MG63 (cell line): Measurements from ENCODE around the gene RFX3. TPM values are rescaled to one million over a fixed set of nuclear protein-coding genes. Genes with fewer than 3 reads are reported as not detected.

Experiments used
- DNase-seq: peaks from one replicate; pipeline ENCODE4 v3.0.0-alpha.2; 2020
- H3K27me3 ChIP-seq: fragments of 250-450 bp; sonication (Bioruptor Pico); 2 replicates; pipeline ENCODE4 v1.5.1; 2020; ENCODE audit warnings: mild to moderate bottlenecking, moderate library complexity
- H3K36me3 ChIP-seq: fragments of 250-450 bp; sonication (Bioruptor Pico); 2 replicates; pipeline ENCODE4 v1.5.1; 2020; ENCODE audit warnings: mild to moderate bottlenecking, moderate library complexity
- H3K4me3 ChIP-seq: fragments of 250-450 bp; sonication (Bioruptor Pico); 2 replicates; pipeline ENCODE4 v1.5.1; 2020; ENCODE audit warnings: mild to moderate bottlenecking, moderate library complexity
- H3K9me3 ChIP-seq: fragments of 250-450 bp; sonication (Bioruptor Pico); 2 replicates; pipeline ENCODE4 v1.5.1; 2020; ENCODE audit warnings: mild to moderate bottlenecking, moderate library complexity
- total RNA-seq: library from RNA; depleted of rRNA; stranded (reverse); fragments of >200 nt; shearing (Covaris generic); gene quantifications from 2 replicates; pipeline ENCODE4 v1.2.3, GENCODE V29; 2014; ENCODE audit warnings: low replicate concordance

The RFX3 gene
- total RNA-seq, 1 experiment from 2014 or later = 0.72 TPM

DNA sequence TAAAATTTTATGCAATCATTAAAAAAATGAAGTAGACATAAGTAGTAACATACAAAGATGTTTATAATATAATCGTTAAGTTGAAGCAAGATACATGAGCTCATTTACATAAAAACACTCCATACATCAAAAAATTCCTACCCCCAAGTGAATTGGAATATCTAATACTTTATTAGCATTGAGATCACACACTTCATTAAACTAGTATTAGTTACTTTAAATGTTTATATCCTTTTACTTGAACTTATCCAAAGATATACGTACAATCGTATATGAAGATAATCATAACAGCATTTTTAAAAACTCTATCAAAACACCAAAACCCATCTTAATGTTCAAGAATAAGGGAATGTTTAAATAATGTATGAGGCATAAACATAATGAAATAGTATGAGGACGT lies 275.1 kb downstream of the RFX3 start:
- no peak overlapping the region for H3K4me3 ChIP-seq
- DNase-seq = no peak
- no peaks in the 10 kb centered on the region for H3K9me3 ChIP-seq
- no peaks in the 10 kb centered on the region for H3K27me3 ChIP-seq
- no peaks in the 10 kb centered on the region for H3K36me3 ChIP-seq

DNA sequence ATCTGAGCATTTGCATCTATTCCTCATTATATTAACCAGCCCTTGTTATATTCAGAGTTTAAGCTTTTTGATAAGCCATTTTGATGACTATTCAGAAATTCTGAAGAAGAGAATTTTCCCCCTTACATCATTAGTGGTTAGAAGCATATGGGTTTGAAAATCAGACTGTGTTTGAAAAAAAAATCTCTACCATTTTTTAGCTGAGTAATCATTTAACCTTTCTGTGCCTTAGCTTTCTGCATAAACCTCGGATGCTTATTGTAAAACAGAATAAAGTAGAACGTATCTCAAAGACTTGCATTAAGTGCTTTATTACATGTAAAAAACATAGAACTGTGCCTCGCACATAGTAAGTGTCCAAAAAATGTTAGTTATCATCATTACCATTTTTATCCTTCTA lies 278.6 kb downstream of the RFX3 start:
- Histone ChIP-seq H3K4me3 (no peak overlapping the region), H3K36me3 (no peaks in the 10 kb centered on the region), H3K9me3 (no peaks in the 10 kb centered on the region), H3K27me3 (no peaks in the 10 kb centered on the region)
- DNase-seq = no peak

DNA sequence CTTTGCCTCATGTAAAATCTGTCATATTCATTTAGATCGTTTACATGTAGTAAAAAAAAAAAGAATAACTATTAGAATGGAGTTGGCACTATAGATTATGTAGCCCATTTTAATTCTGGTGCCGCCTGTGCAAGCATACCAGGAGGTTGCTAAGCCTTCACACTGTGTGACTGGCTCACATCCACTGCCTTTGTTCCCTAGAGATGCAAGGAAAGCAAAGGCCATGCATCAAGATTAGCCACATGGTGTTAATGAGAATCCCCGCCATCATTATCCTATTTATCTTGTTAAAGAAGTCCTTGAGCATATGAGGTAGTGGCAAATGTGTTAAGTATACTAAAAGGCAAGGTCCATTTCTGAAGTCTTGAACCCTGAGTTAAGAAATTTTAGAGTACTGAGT lies 279.6 kb downstream of the RFX3 start:
- Histone ChIP-seq H3K9me3 (no peaks in the 10 kb centered on the region), H3K4me3 (no peak overlapping the region), H3K27me3 (no peaks in the 10 kb centered on the region), H3K36me3 (no peaks in the 10 kb centered on the region)
- no peak for DNase-seq

DNA sequence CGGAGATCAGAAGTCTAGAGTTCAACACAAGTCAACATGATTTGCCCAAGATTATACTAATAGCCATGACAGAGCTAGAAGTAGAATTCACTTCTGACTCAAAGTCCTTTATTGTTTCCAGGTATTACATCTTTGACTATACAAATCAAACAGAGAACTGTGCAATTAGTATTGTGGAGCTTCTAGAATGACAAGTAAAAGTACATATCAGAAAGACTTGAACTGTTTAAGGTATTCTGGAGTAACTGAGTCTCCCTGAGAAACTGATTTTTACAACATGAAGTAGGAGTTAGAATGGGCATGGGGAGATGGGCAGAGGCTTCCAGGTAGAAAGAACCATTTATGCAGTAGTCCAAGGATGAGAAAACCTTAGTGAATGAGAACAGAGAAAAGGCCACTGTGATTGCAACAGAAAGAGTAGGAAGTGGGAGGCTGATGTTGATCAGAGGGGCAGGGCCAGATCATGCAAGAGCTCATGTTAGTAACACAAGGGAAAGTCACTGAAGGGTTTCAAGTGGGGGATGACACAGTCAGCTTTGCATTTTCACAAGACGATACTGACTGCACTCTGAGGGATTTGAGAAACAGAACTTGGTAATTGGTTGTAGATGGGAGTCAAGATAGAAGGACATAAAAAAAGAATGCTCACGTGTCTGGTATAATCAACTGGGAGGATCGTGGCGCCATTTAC lies 280.7 kb downstream of the RFX3 start:
- DNase-seq = no peak
- H3K9me3 ChIP-seq = no peaks in the 10 kb centered on the region
- H3K36me3 ChIP-seq = no peaks in the 10 kb centered on the region
- H3K27me3 ChIP-seq = no peaks in the 10 kb centered on the region
- no peak overlapping the region for H3K4me3 ChIP-seq

DNA sequence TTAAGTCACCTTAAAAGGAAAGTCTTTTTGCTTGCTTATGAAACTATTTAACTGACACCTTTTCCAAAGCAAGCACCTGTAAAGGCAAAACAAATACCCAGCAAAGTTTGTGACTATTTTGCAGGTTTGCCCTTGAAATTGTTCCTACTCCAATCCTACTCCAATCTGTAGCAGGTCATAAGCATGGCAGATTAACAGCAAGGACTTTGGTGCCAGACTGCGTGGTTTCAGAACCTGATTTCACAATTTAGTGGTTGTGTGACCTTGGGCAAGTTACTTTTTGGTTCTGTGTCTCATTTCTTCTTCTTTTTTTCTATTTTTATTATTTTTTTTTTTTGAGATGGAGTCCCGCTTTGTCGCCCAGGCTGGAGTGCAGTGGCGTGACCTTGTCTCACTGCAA lies 282.1 kb downstream of the RFX3 start:
- no peaks in the 10 kb centered on the region for H3K9me3 ChIP-seq

DNA sequence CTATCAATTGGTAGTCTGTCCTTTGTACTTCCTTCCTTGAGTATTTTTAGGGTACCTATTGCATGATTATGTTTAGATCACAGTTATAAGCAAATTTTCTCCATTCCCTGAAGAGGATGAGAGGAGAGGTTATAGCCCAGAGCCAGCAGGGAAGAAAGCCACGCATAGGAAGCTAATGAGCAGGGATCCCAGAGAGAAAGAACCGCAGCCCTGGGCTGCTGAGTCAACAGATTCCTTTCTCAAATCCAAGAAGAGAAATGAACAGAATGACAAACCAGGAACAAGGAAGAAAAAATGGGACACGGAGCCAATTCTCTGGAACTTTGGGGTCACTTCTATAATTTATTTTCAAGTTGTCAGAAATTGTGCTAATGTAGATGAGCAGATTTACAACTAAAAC lies 284.5 kb downstream of the RFX3 start:
- H3K27me3 ChIP-seq = no peaks in the 10 kb centered on the region
- no peaks in the 10 kb centered on the region for H3K36me3 ChIP-seq
- no peak for DNase-seq
- H3K4me3 ChIP-seq = no peak overlapping the region
- H3K9me3 ChIP-seq = no peaks in the 10 kb centered on the region

More for the DNA sequence above, 282.1 kb downstream of the RFX3 start:
- no peak overlapping the region for H3K4me3 ChIP-seq
- no peak for DNase-seq
- H3K27me3 ChIP-seq = no peaks in the 10 kb centered on the region
- no peaks in the 10 kb centered on the region for H3K36me3 ChIP-seq

DNA sequence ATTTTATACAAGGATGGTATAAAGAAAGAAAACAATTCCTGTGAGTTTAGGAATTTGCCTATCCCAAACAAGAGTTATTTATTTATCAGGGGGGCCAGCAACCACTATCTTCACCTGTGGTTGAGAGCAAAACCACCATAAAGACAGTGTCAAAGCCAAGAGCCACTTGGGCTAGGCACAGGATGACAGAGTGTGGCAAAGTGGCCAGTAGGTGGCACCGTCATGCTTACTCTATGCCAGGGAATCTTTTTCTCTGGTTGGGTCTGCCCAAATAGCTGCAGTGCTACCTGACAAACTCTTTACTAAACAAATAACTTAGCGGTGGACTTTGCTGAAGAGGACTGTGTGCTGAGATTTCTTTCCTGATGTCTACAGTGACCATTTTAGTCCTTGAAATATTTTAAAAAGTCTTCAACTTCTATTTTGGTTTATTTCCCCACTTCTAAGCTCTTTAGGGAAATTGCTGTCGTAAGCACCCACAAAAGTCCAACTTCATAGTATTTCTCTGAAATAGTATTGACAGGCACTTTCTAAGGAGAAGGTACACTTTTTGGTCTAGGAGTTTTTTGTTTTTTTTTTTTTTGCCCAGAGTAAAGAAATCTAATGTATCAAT lies 285.0 kb downstream of the RFX3 start:
- Histone ChIP-seq H3K9me3 (no peaks in the 10 kb centered on the region), H3K4me3 (no peak overlapping the region), H3K27me3 (no peaks in the 10 kb centered on the region), H3K36me3 (no peaks in the 10 kb centered on the region)
- DNase-seq = peak; percentile 35

DNA sequence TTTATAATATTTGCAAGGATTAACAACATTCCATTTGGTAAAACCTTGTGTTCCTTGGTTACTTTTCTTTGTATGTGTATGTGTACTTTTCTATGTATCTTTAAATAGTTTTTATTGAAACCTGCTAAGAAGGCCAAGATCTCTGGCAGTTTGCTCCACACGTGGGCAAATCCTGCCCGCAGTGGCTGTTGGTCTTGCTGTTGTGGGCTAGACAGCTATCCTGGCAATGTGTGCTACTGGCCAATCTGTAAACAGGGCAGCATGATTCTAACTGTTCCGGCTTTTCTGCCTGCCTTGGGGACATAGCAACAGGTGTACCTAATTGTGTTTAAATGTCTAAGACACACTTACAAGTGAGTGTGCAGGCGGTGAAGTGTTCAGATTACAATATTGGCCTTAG lies 286.6 kb downstream of the RFX3 start:
- Histone ChIP-seq H3K36me3 (no peaks in the 10 kb centered on the region), H3K4me3 (no peak overlapping the region), H3K9me3 (no peaks in the 10 kb centered on the region), H3K27me3 (no peaks in the 10 kb centered on the region)
- DNase-seq = no peak

DNA sequence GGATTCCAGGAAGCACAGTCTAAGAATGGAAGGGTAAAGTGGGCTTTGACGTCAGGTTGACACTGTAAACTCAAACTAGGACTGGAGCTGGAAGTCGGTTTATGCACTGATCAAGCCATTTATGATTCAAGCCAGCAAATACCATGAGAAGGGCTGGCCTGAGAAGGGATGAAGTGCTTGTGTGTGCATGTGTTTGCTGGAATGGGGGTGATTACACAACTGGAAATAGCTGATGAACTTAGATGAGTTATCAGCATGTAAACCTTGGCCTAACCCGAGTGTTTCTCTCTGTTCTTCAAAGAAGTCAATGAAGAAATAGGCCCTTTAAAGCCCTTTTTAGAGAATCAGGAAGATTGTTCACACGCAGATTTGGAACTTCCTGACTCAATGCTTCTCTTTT lies 287.6 kb downstream of the RFX3 start:
- H3K27me3 ChIP-seq = no peaks in the 10 kb centered on the region
- no peaks in the 10 kb centered on the region for H3K9me3 ChIP-seq
- H3K4me3 ChIP-seq = no peak overlapping the region
- H3K36me3 ChIP-seq = no peaks in the 10 kb centered on the region
- no peak for DNase-seq

DNA sequence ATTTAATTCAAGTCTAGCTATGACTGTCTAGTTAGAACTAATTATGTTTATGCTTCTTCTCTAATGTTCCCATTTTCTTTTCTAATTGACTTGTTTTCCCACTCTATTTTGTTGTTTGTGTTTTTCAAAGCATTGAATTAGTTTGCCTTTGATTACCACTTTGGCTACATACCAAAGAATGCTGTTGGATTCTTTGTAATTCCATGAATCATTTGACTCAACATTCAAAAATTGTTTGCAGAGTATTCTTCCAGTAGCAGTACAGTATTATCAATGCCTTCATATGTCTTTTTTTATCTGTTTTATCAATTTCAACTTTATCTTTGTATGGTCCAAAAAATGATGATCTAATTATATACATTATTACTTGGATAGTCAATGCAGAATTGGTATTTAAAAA lies 288.7 kb downstream of the RFX3 start:
- Histone ChIP-seq H3K27me3 (no peaks in the 10 kb centered on the region), H3K4me3 (no peak overlapping the region), H3K36me3 (no peaks in the 10 kb centered on the region), H3K9me3 (no peaks in the 10 kb centered on the region)
- no peak for DNase-seq

DNA sequence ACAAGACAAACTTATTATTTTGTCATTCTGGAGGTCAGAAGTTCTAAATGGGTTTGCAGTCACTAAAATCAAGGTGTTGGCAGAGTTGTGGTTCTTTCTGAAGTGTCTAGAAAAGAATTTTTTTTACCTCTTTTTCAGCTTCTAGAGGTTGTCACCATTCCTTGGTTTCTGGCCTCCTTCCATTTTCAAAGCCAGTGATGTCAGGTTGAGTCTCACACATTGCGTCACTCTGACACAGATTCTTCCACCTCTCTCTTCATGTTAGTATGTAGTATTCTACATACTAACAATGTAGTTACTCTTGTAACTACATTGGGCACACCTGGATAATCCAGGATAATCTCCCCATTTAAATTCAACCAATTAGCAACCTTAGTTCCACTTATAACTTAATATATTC lies 290.3 kb downstream of the RFX3 start:
- no peaks in the 10 kb centered on the region for H3K36me3 ChIP-seq
- H3K9me3 ChIP-seq = no peaks in the 10 kb centered on the region
- no peak for DNase-seq
- H3K4me3 ChIP-seq = no peak overlapping the region
- no peaks in the 10 kb centered on the region for H3K27me3 ChIP-seq

DNA sequence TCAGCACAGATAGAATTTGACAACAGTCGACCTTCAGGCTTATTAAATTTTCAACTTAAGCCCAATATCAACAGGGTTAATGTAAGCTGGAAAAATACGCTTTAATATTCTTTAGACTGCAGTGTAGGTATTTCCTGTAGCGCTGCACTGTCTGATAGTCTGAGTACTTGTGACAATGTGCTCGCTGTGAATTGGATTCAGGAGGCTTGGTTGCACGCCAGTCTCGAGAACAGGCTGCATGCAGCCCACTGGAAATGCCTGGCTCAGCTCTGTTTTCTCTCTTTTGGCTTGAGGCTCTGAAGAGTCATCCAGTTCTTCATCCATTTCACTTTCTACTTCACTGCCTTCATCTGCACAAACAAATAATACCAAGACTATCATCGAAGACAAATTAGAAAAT lies 300.9 kb downstream of the RFX3 start:
- H3K4me3 ChIP-seq = no peak overlapping the region
- H3K9me3 ChIP-seq = no peaks in the 10 kb centered on the region
- H3K27me3 ChIP-seq = no peaks in the 10 kb centered on the region
- no peaks in the 10 kb centered on the region for H3K36me3 ChIP-seq
- no peak for DNase-seq

DNA sequence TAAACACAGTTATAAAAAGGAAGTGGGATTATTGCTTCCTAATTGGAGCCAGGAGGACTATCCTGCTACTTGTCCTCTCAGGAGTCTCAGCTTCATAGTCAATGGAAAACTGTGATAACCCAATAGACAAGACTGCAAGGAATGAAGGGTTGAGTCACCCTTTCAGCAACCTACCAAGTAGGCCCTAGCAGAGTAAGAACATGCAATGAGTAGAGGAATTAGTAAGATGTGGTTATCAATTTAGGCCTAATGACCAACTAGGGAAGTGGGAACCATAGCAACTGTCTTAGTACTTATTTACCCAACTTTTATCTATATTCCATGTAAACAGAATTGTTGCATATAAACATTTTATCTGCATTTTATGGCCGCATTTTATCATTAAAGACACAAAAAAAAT lies 310.1 kb downstream of the RFX3 start:
- no peak for DNase-seq
- H3K4me3 ChIP-seq = no peak overlapping the region
- H3K27me3 ChIP-seq = no peaks in the 10 kb centered on the region
- no peaks in the 10 kb centered on the region for H3K9me3 ChIP-seq
- H3K36me3 ChIP-seq = no peaks in the 10 kb centered on the region

DNA sequence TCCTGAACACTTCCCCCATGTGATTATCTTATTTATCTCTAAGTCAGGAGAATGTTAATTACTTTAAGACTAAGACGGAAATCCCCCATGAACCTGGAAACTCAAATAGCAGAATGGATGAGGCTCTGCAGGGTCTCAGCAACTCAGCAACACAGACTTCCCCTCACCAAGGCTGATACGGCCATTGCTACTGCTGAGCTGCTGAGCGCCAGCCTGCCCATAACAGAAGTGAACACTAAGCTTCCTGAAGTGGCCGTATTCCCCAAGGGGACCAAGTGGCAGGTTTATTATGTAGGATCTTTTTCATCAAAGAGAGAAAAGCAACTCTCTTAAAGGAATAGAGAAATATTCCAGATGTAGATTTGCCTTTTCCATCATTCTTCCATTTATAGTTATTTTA lies 311.1 kb downstream of the RFX3 start:
- no peak overlapping the region for H3K4me3 ChIP-seq
- H3K9me3 ChIP-seq = no peaks in the 10 kb centered on the region
- H3K27me3 ChIP-seq = no peaks in the 10 kb centered on the region
- DNase-seq = no peak
- no peaks in the 10 kb centered on the region for H3K36me3 ChIP-seq

DNA sequence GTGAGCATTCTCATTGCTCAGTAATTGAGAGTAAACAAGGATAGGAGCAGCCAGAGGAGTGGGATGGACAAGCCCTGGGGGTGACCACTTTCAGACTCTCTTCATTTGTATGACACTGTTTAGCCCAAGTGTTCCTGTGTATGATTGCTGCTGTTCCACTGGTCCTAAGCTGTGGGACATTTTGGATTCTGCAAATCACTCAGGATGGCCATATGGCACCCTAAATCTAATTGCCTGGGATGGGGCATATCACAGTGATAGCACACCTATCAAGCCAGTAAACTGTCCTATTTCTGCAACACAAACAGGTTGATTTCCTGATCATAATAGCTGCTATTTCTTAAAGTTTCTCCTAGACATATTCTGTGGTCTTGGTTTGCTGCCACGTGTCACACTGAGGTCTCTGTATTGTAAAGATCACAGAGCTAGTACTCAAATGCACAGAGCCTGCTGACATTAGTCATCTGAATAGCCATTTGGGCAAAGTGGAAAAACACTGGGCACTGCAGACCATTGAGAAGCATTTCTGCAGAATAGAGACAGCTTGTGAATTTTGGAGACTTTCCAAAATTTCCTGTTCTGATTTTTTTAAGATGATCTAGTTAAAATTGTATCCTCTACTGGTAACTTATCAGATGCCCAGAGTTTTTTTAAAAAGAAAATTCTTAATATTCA lies 320.2 kb downstream of the RFX3 start:
- Histone ChIP-seq H3K4me3 (no peak overlapping the region), H3K36me3 (no peaks in the 10 kb centered on the region), H3K9me3 (no peaks in the 10 kb centered on the region), H3K27me3 (no peaks in the 10 kb centered on the region)
- DNase-seq = no peak

DNA sequence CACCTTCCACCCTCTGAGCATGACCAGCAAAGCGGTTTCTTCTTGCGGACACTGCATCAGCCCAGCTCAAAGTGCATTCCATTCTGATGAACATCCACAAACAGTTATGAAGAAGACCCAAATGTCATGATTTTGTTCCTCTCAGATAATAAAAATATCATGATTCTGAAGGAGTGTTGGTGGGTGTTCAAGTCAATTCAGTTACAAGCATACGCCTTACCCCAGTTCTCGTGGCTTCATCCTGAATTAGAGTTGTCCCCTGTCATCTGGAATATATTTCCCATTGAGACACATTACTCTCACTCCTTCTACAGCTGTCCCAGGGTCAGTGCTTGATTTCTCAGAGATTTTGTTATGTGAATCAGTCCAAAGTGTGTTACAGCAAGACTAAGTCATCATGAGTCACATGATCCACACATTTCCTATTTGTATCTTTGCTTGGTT lies 325.4 kb downstream of the RFX3 start:
- no peaks in the 10 kb centered on the region for H3K27me3 ChIP-seq

DNA sequence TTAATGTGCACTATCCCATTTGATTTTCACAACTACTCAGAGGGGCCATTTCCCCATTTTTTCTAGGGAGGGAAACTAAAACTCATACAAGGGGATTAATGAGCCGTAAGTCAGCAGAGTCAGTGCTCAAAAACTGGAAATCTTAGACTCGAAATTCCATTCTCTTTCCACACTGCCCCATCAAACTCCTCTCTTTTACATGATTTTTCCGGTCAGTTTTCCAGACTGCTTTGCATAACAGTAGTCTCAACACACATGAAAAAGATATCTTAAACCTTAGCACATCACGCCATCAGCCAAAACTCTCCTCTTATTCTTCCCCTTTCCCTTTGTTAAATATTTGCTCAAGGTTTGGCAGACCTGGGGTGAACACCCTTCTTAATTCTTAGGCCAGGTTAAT lies 332.0 kb downstream of the RFX3 start:
- no peak for DNase-seq
- Histone ChIP-seq H3K27me3 (no peaks in the 10 kb centered on the region), H3K36me3 (no peaks in the 10 kb centered on the region), H3K9me3 (no peaks in the 10 kb centered on the region), H3K4me3 (no peak overlapping the region)

More for the DNA sequence above, 325.4 kb downstream of the RFX3 start:
- no peaks in the 10 kb centered on the region for H3K36me3 ChIP-seq
- DNase-seq = no peak
- no peaks in the 10 kb centered on the region for H3K9me3 ChIP-seq
- H3K4me3 ChIP-seq = no peak overlapping the region

DNA sequence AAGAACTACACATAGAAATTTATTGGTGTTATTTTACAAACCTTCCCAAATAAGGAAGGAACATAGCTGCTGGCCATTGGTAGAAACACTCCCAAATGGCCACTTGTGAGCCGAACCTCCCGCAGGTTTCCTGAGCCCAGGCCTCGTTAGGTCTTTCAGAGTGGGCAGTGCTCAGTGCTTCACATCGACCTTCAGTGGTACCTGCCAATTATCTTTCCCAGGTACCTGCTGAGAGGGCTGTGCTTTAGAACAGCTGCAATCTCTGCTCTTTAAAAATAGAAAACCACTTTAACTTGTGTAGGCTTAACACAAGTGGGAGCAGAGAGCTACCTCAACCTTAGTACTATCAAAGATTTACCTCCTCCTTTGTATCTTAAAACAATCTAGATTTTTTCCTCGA lies 334.1 kb downstream of the RFX3 start:
- Histone ChIP-seq H3K27me3 (no peaks in the 10 kb centered on the region), H3K4me3 (no peak overlapping the region), H3K36me3 (no peaks in the 10 kb centered on the region), H3K9me3 (no peaks in the 10 kb centered on the region)
- no peak for DNase-seq
